WERI-Rb-1 (cell line): ENCODE measurements around the gene STARD9.
A peak's percentile ranks its signal among the peaks of the same experiment; 100 is the strongest.

Experiments
- DNase-seq: peaks from one replicate; pipeline ENCODE4 v3.0.0-alpha.2; 2020
- H3K27ac ChIP-seq: fragments of 250-450 bp; sonication (Bioruptor Pico); 2 replicates; pipeline ENCODE4 v1.5.1; 2020; ENCODE audit warnings: mild to moderate bottlenecking, moderate library complexity
- H3K27me3 ChIP-seq: fragments of 250-450 bp; sonication (Bioruptor Pico); 2 replicates; pipeline ENCODE4 v1.5.1; 2021; ENCODE audit warnings: mild to moderate bottlenecking, low read depth, moderate library complexity; ENCODE audit not compliant: insufficient read depth, severe bottlenecking
- H3K36me3 ChIP-seq: fragments of 250-450 bp; sonication (Bioruptor Pico); 2 replicates; pipeline ENCODE4 v1.5.1; 2020; ENCODE audit warnings: mild to moderate bottlenecking, moderate library complexity
- H3K4me3 ChIP-seq: 2 replicates; pipeline ENCODE4 v1.5.1; 2011; ENCODE audit warnings: low read depth, mild to moderate bottlenecking, control low read depth, low read length
- H3K9me3 ChIP-seq: fragments of 250-450 bp; sonication (Bioruptor Pico); 2 replicates; pipeline ENCODE4 v1.5.1; 2021; ENCODE audit warnings: mild to moderate bottlenecking, moderate library complexity; ENCODE audit not compliant: severe bottlenecking
- TF ChIP-seq, protein P1 (sequence below): IDR thresholded peaks from 2 replicates; pipeline ENCODE4 v1.5.1; 2011; ENCODE audit warnings: low read depth, mild to moderate bottlenecking, control low read depth, inconsistent platforms, low read length

Gene STARD9

DNA sequence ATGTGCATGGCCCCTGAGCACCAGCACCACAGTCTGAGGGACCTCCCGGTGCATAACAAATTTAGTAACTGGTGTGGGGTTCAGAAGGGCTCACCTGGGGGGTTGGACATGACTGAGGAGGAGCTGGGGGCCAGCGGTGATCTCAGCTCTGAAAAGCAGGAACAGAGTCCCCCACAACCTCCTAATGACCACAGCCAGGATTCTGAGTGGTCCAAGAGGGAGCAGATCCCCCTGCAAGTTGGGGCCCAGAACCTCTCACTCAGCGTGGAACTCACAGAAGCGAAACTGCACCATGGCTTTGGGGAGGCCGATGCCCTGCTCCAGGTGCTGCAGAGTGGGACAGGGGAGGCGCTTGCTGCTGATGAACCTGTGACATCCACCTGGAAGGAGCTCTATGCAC is 118.5 kb downstream of the STARD9 start:
- Histone ChIP-seq H3K27me3 (no peaks in the 10 kb centered on the region), H3K36me3 (peaks cover 67% of the 10 kb centered on the region), H3K4me3 (no peak overlapping the region), H3K27ac (no peak overlapping the region), H3K9me3 (no peaks in the 10 kb centered on the region)
- no peak for DNase-seq
- TF ChIP-seq, protein P1, sequence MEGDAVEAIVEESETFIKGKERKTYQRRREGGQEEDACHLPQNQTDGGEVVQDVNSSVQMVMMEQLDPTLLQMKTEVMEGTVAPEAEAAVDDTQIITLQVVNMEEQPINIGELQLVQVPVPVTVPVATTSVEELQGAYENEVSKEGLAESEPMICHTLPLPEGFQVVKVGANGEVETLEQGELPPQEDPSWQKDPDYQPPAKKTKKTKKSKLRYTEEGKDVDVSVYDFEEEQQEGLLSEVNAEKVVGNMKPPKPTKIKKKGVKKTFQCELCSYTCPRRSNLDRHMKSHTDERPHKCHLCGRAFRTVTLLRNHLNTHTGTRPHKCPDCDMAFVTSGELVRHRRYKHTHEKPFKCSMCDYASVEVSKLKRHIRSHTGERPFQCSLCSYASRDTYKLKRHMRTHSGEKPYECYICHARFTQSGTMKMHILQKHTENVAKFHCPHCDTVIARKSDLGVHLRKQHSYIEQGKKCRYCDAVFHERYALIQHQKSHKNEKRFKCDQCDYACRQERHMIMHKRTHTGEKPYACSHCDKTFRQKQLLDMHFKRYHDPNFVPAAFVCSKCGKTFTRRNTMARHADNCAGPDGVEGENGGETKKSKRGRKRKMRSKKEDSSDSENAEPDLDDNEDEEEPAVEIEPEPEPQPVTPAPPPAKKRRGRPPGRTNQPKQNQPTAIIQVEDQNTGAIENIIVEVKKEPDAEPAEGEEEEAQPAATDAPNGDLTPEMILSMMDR = no peak

DNA sequence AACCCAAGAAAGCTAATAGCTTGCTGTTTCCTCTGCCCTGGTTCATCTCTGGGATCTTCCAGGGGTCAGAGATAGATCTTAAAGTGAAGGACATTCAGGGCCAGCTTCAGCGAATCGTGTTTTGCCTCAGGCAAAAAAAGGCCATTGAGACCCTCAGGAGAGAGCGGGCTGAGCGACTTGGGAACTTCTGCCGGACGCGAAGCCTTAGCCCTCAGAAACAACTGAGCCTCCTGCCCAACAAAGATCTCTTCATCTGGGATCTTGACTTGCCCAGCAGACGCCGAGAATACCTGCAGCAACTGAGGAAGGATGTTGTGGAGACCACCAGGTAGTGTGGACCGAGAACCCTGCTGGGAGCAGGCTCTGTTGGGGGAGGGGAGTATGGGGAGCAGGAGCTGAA is 119.0 kb downstream of the STARD9 start:
- Histone ChIP-seq H3K27me3 (no peaks in the 10 kb centered on the region), H3K27ac (no peak overlapping the region)
- TF ChIP-seq, protein P1 = no peak

DNA sequence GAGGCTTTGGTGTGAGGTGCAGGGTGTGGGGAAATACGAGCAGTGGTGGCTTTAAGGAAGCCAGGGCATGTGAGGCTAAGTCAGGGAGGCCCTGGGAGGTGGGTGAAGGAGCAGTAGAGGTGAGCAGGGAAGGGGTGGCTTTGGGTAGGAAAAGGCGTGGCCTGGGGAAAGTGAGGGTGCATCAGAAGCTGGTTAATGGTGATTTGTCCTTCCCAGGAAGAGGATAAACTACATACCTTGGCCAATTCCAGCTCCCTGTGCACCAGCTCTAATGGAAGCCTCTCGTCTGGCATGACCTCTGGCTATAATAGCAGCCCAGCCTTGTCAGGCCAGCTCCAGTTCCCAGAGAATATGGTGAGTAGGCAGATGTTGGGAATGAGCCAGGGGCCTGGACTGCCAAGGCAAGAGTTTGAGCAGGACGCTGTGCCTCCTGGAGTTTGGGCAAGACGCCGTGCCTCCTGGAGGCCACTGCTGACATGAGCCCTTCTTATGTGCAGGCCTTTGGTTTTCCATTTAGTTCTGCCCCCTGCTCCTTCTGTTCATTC is 120.2 kb downstream of the STARD9 start:
- H3K9me3 ChIP-seq = no peaks in the 10 kb centered on the region
- H3K27ac ChIP-seq = no peak overlapping the region
- TF ChIP-seq, protein P1 = no peak
- no peak overlapping the region for H3K4me3 ChIP-seq
- no peaks in the 10 kb centered on the region for H3K27me3 ChIP-seq
- H3K36me3 ChIP-seq = peaks cover 65% of the 10 kb centered on the region
- no peak for DNase-seq

More for the DNA sequence above, 119.0 kb downstream of the STARD9 start:
- H3K9me3 ChIP-seq = no peaks in the 10 kb centered on the region
- DNase-seq = no peak
- H3K36me3 ChIP-seq = peaks cover 65% of the 10 kb centered on the region
- H3K4me3 ChIP-seq = no peak overlapping the region

DNA sequence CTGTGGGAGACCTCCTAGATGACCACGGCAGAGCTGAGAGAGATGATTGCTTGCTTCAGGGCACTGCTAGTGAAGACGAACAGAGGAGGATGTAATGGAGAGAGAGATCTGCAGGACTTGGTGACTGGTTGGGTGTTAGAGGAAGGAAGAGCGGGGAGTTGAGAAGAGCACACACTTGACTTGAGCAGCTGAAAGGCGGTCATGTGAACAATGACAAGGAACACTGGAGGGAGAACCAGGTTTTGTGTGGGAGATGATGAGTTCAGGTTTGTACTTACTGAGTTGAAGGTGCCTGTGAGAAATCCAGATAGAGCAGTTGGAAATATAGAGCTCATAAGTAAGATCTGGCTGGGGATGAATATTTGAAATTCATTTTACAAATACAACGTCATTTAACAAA is 121.2 kb downstream of the STARD9 start:
- TF ChIP-seq, protein P1 = no peak
- H3K36me3 ChIP-seq = peaks cover 62% of the 10 kb centered on the region
- DNase-seq = no peak
- H3K9me3 ChIP-seq = no peaks in the 10 kb centered on the region
- H3K27me3 ChIP-seq = no peaks in the 10 kb centered on the region
- H3K4me3 ChIP-seq = no peak overlapping the region
- H3K27ac ChIP-seq = no peak overlapping the region

DNA sequence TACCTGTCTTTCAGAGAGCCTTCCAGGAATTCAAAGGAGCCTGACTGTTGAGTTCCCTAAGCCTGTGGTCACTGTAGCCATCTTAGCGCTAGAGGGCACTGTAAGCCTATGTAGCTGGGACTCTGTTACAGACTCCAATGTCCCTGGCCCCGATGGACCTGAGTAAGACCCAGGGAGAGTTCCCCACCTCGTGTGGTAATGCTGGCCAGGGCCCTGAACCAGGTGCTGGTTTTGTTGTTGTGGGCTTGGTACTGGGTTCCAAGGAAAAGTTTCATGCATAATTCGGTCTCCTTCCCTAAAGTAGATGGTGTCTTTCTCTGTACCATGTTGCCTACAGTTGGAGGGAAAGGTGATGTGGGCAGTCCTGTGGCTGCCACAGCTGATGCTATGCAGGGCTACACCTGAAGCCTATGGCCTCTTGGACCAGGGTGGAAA is 129.1 kb downstream of the STARD9 start:
- TF ChIP-seq, protein P1 = peak; percentile 90
- Histone ChIP-seq H3K4me3 (no peak overlapping the region), H3K9me3 (no peaks in the 10 kb centered on the region), H3K27ac (no peak overlapping the region), H3K27me3 (no peaks in the 10 kb centered on the region), H3K36me3 (peaks cover 2% of the 10 kb centered on the region)
- peak; percentile 74 for DNase-seq

DNA sequence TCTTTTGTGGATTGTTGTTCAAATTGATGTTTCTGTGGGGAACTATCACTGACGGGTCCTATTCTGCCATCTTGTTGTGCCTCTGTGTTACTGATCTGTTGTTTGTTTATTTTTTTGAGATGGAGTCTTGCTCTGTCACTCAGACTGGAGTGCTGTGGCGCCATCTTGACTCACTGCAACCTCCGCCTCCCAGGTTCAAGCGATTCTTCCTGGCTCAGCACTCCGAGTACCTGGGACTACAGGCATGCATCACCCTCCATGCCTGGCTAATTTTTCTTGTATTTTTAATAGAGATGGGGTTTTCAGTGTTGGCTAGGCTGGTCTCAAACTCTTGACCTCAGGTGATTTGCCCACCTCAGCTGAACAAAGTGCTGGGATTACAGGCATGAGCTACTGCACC is 129.9 kb downstream of the STARD9 start:
- Histone ChIP-seq H3K27me3 (no peaks in the 10 kb centered on the region), H3K36me3 (no peaks in the 10 kb centered on the region; the same call in 1 of the 2 replicates), H3K4me3 (no peak overlapping the region), H3K27ac (no peak overlapping the region), H3K9me3 (no peaks in the 10 kb centered on the region)
- no peak for DNase-seq
- TF ChIP-seq, protein P1 = no peak
